Stimulated activated naive CD8-positive, alpha-beta T cell treated with anti-CD3 and anti-CD28 coated beads, Interleukin-15, Interleukin-2, amounts not matched to agents 100 ng/mL and 50 ng/mL, for 24 hours (primary cell): ENCODE results near the gene KLHL13.
"Not testable (repeated sequence)": the region's sequence is repeated elsewhere in the genome, so short reads cannot be mapped to it uniquely, and the experiment has no call there.

Source experiments
- H3K27ac Mint-ChIP-seq: one replicate; pipeline ENCODE4 v1.8.0; 2021; ENCODE audit warnings: mild to moderate bottlenecking, mixed read lengths
- H3K27me3 Mint-ChIP-seq: one replicate; pipeline ENCODE4 v1.8.0; 2021; ENCODE audit warnings: mixed read lengths
- H3K36me3 Mint-ChIP-seq: one replicate; pipeline ENCODE4 v1.8.0; 2021; ENCODE audit warnings: low read depth, mixed read lengths
- H3K4me1 Mint-ChIP-seq: one replicate; pipeline ENCODE4 v1.8.0; 2021; ENCODE audit warnings: low read depth, mixed read lengths
- H3K4me3 Mint-ChIP-seq: one replicate; pipeline ENCODE4 v1.8.0; 2021; ENCODE audit warnings: mild to moderate bottlenecking, mixed read lengths
- H3K9me3 Mint-ChIP-seq: one replicate; pipeline ENCODE4 v1.8.0; 2021; ENCODE audit warnings: mixed read lengths

The KLHL13 gene, protein sequence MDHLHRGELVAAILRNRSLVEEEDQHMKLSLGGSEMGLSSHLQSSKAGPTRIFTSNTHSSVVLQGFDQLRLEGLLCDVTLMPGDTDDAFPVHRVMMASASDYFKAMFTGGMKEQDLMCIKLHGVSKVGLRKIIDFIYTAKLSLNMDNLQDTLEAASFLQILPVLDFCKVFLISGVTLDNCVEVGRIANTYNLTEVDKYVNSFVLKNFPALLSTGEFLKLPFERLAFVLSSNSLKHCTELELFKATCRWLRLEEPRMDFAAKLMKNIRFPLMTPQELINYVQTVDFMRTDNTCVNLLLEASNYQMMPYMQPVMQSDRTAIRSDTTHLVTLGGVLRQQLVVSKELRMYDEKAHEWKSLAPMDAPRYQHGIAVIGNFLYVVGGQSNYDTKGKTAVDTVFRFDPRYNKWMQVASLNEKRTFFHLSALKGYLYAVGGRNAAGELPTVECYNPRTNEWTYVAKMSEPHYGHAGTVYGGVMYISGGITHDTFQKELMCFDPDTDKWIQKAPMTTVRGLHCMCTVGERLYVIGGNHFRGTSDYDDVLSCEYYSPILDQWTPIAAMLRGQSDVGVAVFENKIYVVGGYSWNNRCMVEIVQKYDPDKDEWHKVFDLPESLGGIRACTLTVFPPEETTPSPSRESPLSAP

DNA sequence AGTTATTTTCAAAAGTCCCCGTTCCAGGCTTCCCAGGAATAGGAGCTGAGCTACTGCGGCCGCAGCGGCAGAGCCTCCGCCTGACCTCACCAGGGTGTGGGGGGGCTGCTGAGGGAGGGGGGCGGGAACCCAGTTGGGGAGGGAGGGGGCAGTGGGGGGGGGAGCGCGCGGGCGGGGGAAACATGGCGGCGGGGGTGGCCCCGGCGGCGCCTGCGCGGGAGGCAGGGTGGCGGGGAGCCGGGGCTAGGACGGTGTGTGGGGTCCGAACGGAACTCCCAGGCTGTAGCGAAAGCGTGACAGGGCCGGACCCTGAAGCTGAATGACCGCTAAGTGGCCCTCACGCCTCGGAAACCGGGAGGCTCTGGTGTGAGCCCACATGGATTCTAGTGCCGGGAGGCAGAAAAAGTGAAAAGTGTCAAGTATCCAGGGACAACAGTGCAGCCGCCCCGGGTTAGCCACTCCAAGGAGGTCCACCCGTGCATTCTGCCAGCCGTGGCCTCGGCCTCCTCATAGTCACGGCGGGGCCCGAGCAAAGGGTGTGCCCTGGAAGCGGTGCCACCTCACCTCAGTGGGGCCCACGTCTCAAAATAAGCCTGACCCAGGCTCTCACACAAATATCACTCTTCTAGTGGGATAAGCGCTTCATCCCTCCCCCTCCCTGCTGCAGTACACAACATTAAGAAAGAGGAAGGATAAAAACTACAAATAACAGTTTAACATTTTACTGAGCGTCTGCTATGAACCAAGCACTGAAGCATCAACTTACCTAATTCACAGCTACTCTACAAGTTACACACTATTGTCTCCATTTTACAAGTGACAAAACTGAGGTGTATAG, at the start of gene KLHL13:
TSS of gene KLHL13 (minus strand) at position 98 of the 838 bp plus-strand sequence. CDS start 88,337 bp downstream, outside the sequence.
- no peaks in the 10 kb centered on the region for H3K36me3 Mint-ChIP-seq
- no peaks in the 10 kb centered on the region for H3K9me3 Mint-ChIP-seq
- peak within 1 kb of the TSS; percentile 79 for H3K4me3 Mint-ChIP-seq
- H3K27ac Mint-ChIP-seq: peak within 1 kb of the TSS; percentile 65
- H3K4me1 Mint-ChIP-seq: peaks cover 9% of the 10 kb centered on the region
- peaks cover 12% of the 10 kb centered on the region for H3K27me3 Mint-ChIP-seq

DNA sequence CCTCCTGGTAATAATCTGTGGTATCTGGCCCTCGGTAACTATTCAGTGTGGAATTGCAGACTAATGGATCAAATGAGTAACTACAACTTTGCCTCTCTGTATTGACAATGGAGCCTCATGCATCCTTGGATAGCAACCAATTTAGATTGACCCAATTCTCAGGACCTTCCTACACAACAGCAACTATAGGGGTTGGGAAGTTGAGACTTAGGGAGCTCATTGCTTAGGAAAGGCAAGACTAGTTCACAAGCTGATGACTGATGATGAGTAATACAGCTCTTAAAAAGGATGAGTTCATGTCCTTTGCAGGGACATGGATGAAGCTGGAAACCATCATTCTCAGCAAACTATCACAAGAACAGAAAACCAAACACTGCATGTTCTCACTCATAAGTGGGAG, 47.5 kb upstream of the KLHL13 start:
- Mint-ChIP-seq H3K27me3 (no peaks in the 10 kb centered on the region), H3K4me1 (no peaks in the 10 kb centered on the region), H3K9me3 (no peaks in the 10 kb centered on the region), H3K4me3 (no peak overlapping the region), H3K27ac (no peak overlapping the region), H3K36me3 (no peaks in the 10 kb centered on the region)

DNA sequence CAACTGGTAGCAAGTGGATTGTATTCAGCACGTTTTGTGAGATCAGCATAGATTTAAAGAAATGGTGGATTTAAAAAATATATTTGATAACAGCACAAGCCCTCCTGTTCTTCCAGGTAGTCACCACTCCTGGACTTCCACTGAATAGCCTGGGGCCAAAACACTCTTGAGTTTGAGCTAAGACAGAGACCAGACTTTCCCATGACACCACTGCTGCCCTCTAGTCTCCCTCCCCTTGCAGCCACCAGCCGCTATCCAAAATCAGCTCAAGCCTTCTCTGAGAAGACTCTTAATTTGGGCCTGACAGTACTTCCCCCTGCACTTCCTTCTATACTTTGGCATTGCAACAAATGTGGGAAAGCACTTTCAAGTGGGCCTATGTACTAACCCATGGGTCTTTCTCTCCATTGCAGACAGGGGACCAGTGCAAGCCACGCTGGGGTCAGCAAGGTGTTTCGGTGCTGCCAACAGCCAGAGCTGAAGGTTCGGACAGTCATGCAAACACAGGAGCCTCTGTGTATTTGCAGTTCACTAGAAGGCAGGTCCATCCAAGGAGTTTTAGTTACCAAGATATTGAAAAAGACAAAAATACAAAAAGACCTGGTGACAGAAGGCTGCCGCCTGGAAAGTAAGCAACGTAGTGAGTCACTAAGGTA, 40.5 kb upstream of the KLHL13 start:
- Mint-ChIP-seq H3K4me1 (no peaks in the 10 kb centered on the region), H3K9me3 (no peaks in the 10 kb centered on the region), H3K36me3 (no peaks in the 10 kb centered on the region), H3K4me3 (no peak overlapping the region), H3K27ac (no peak overlapping the region), H3K27me3 (peaks cover 3% of the 10 kb centered on the region)

DNA sequence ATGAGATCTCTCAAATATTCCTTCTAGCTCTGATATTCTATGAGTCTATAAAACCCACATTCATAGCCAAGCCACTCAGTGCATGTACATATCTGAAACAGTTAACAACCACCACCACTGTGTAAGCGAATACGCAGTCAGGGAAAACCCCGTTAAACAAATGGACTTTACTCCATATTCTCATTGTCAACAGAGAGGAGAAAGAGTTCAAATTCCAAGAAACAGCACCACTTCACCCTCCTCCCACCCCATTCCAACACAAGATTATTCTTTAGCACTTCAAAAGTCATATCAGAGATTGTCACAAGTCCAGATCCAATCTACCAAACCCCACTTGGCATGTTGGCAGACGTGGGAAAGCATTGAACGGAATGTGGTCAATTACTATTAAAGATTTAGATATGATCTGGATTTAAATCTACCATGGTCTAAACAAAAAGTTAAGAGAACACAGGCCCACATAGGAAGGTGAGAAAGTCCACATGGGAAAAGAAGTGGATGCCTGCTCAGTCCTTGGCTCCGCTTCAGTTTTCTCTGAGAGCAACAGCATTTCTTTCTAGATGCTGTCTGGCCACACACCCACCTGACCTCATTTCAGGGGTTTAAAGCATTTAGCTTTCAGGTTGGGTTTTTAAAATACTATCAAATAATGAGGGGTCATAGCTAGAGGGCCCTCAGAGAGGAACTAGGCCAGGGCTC, 39.8 kb upstream of the KLHL13 start:
- no peak overlapping the region for H3K4me3 Mint-ChIP-seq
- peaks cover 3% of the 10 kb centered on the region for H3K27me3 Mint-ChIP-seq
- H3K9me3 Mint-ChIP-seq: no peaks in the 10 kb centered on the region
- no peak overlapping the region for H3K27ac Mint-ChIP-seq
- no peaks in the 10 kb centered on the region for H3K4me1 Mint-ChIP-seq
- H3K36me3 Mint-ChIP-seq: no peaks in the 10 kb centered on the region

GRCh38 chrX:118153270-118153669, 36.7 kb upstream of the KLHL13 start:
- H3K4me3 Mint-ChIP-seq: no peak overlapping the region
- H3K4me1 Mint-ChIP-seq: no peaks in the 10 kb centered on the region
- H3K9me3 Mint-ChIP-seq: no peaks in the 10 kb centered on the region
- H3K36me3 Mint-ChIP-seq: no peaks in the 10 kb centered on the region
- H3K27ac Mint-ChIP-seq: no peak overlapping the region
- peaks cover 3% of the 10 kb centered on the region for H3K27me3 Mint-ChIP-seq

DNA sequence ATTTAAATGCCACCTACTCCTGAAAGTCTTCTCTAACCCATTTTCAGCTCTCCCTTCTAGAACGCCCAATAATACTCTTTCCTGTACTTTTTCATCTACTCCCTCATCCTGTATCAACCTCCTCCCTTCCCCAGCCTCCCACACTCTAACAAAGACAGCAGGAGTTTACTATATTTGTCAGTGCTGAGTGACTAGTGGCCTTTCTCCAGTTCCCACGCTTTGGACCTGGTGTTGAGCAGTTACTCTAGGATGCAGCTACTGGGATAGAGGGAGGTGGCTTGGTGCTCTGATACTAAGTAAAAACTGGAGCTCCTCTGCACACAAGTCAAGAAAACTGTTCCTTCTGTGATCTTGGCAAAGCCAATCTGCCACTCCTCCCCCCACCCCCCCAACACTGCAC, 36.1 kb upstream of the KLHL13 start:
- Mint-ChIP-seq H3K27me3 (peaks cover 3% of the 10 kb centered on the region), H3K36me3 (no peaks in the 10 kb centered on the region), H3K4me1 (no peaks in the 10 kb centered on the region), H3K4me3 (no peak overlapping the region), H3K9me3 (no peaks in the 10 kb centered on the region), H3K27ac (no peak overlapping the region)

DNA sequence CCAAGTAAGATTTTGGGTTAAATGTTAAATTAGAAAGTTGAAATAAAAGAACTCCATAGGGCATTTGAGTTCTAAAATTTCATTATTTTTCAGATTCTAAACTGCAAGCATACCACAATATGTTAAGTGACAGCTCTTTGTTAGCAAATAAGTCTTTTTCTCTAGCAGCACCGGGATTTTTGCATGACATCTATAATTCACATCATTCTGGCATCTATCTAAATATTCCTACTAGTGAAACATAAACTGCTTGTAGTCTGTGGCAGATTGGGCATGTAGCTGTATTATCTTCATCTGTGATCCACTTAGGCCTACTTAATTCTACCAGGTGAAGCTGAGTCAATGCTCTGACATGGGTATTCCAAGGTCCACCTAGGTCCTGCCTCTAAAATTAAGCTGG, 32.1 kb upstream of the KLHL13 start:
- Mint-ChIP-seq H3K9me3 (no peaks in the 10 kb centered on the region), H3K27me3 (peaks cover 3% of the 10 kb centered on the region), H3K36me3 (no peaks in the 10 kb centered on the region), H3K4me3 (no peak overlapping the region), H3K4me1 (no peaks in the 10 kb centered on the region), H3K27ac (no peak overlapping the region)

DNA sequence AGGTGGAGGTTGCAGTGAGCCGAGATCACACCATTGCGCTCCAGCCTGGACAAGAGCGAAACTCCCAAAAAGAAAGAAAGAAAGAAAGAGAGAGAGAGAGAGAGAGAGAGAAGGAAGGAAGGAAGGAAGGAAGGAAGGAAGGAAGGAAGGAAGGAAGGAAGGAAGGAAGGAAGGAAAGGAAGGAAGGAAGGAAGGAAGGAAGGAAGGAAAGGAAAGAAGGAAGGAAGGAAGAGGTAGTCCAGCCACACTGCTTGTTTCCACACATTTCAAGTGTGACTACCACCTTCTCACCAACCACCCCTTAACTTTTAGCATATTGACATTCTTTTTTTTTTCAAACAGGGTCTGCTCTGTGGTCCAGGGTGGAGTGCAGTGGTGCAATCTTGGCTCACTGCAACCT, 31.2 kb upstream of the KLHL13 start:
- H3K4me1 Mint-ChIP-seq, H3K9me3 Mint-ChIP-seq, H3K4me3 Mint-ChIP-seq, H3K27ac Mint-ChIP-seq, H3K36me3 Mint-ChIP-seq, H3K27me3 Mint-ChIP-seq: not testable (repeated sequence)

DNA sequence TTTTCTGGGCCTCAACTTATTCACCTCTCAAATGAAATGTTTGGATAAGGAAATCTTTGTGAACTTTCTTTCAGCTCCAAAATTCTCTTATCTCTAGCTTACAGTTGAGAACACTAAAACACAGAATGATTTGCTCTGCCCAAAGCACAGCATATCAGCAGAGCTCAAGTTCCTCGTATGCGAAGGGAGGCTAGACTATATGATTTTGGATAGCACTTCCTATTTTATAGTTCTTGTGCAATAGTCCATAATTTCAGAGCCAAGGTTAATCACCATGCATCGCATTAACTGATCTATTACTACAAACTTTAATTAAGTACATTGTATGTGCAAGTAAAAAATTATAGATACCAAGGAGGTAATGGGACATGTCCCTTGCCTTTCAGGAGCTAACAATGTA, 27.0 kb upstream of the KLHL13 start:
- no peak overlapping the region for H3K4me3 Mint-ChIP-seq
- H3K27ac Mint-ChIP-seq: no peak overlapping the region
- no peaks in the 10 kb centered on the region for H3K4me1 Mint-ChIP-seq
- H3K9me3 Mint-ChIP-seq: no peaks in the 10 kb centered on the region
- H3K27me3 Mint-ChIP-seq: no peaks in the 10 kb centered on the region
- no peaks in the 10 kb centered on the region for H3K36me3 Mint-ChIP-seq

GRCh38 chrX:118131336-118131735, 14.7 kb upstream of the KLHL13 start:
- Mint-ChIP-seq H3K4me1 (no peaks in the 10 kb centered on the region), H3K36me3 (no peaks in the 10 kb centered on the region), H3K4me3 (no peak overlapping the region), H3K27me3 (no peaks in the 10 kb centered on the region), H3K27ac (no peak overlapping the region), H3K9me3 (no peaks in the 10 kb centered on the region)

DNA sequence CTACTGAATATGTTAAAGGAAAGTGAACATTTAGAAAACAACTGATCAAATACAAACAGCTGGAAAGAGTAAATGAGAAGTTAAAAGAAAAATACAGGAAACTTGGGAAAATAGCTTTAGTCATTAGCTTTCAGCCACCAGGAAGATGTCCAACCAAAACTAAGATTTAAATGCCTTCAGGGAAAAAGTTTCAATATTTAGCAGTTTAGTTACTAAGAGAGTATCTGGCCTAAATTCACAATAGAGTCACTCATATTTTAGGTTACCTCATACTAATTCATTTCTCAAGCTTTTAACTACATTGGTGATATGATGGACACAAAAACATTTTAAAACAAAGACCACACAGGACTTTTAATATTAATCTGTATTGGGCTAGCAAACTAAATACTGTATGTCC, 13.1 kb upstream of the KLHL13 start:
- no peak overlapping the region for H3K27ac Mint-ChIP-seq
- no peak overlapping the region for H3K4me3 Mint-ChIP-seq
- no peaks in the 10 kb centered on the region for H3K27me3 Mint-ChIP-seq
- H3K9me3 Mint-ChIP-seq: no peaks in the 10 kb centered on the region
- H3K36me3 Mint-ChIP-seq: no peaks in the 10 kb centered on the region
- no peaks in the 10 kb centered on the region for H3K4me1 Mint-ChIP-seq

- no peaks in the 10 kb centered on the region for H3K36me3 Mint-ChIP-seq
- H3K4me3 Mint-ChIP-seq: no peak overlapping the region
- H3K4me1 Mint-ChIP-seq: no peaks in the 10 kb centered on the region
- H3K9me3 Mint-ChIP-seq: no peaks in the 10 kb centered on the region
- H3K27me3 Mint-ChIP-seq: no peaks in the 10 kb centered on the region
- no peak overlapping the region for H3K27ac Mint-ChIP-seq
Observed at GRCh38 chrX:118128724-118129123, 12.1 kb upstream of the KLHL13 start.

- Mint-ChIP-seq H3K27me3 (no peaks in the 10 kb centered on the region), H3K27ac (no peak overlapping the region), H3K4me1 (no peaks in the 10 kb centered on the region), H3K9me3 (no peaks in the 10 kb centered on the region), H3K36me3 (no peaks in the 10 kb centered on the region), H3K4me3 (no peak overlapping the region)
Observed at GRCh38 chrX:118126286-118126685, 9.7 kb upstream of the KLHL13 start.

- H3K4me3 Mint-ChIP-seq, H3K4me1 Mint-ChIP-seq, H3K9me3 Mint-ChIP-seq, H3K27me3 Mint-ChIP-seq, H3K36me3 Mint-ChIP-seq, H3K27ac Mint-ChIP-seq: not testable (repeated sequence)
Observed at GRCh38 chrX:118124243-118124642, 7.6 kb upstream of the KLHL13 start.
